HepG2 (cell line): ENCODE measurements around the gene TUBB2B. TPM values are rescaled to one million over a fixed set of nuclear protein-coding genes. Genes with fewer than 3 reads are reported as not detected.
A peak's percentile ranks its signal among the peaks of the same experiment; 100 is the strongest.

ENCODE experiments used
- CAMTA2 ChIP-seq: sonication (generic); formaldehyde crosslinking; IDR thresholded peaks from 2 replicates; pipeline ENCODE4 v1.4.0; 2020; ENCODE audit warnings: mild to moderate bottlenecking, missing genetic modification reagents, borderline replicate concordance
- CEBPB ChIP-seq: IDR thresholded peaks from 2 replicates; pipeline ENCODE4 v1.6.1; 2011; ENCODE audit warnings: low read depth, low read length, improper control_type of control experiment, borderline replicate concordance
- FOSL1 ChIP-seq: sonication (generic); formaldehyde crosslinking; IDR thresholded peaks from 2 replicates; pipeline ENCODE4 v1.9.0; 2021; ENCODE audit warnings: missing genetic modification reagents, borderline replicate concordance
- FOSL2 ChIP-seq: sonication (generic); formaldehyde crosslinking; IDR thresholded peaks from 2 replicates; pipeline ENCODE4 v1.4.0; 2020; ENCODE audit warnings: missing genetic modification reagents
- HNRNPH1 ChIP-seq: fragments of 200-400 bp; formaldehyde crosslinking; optimal IDR thresholded peaks from 2 replicates; pipeline ENCODE3; 2017; ENCODE audit warnings: mild to moderate bottlenecking, low read depth, low read length
- KIAA2018 ChIP-seq: sonication (generic); formaldehyde crosslinking; IDR thresholded peaks from 2 replicates; pipeline ENCODE4 v1.5.0; 2020; ENCODE audit warnings: mild to moderate bottlenecking, missing genetic modification reagents, borderline replicate concordance
- POLR2AphosphoS2 ChIP-seq: IDR thresholded peaks from 2 replicates; pipeline ENCODE4 v1.6.1; 2011; ENCODE audit warnings: low read depth, low read length, improper control_type of control experiment
- RFX5 ChIP-seq: IDR thresholded peaks from 2 replicates; pipeline ENCODE4 v1.6.1; 2011; ENCODE audit warnings: low read depth, low read length, improper control_type of control experiment
- SALL2 ChIP-seq: sonication (generic); formaldehyde crosslinking; IDR thresholded peaks from 2 replicates; pipeline ENCODE4 v1.8.1; 2023; ENCODE audit warnings: mild to moderate bottlenecking, missing genetic modification reagents, inconsistent platforms
- SIN3B ChIP-seq: fragments of 150-350 bp; IDR thresholded peaks from 2 replicates; pipeline ENCODE4 v1.6.1; 2014; ENCODE audit warnings: low read length
- TCF7L2 ChIP-seq: IDR thresholded peaks from 2 replicates; pipeline ENCODE4 v1.6.1; 2011; ENCODE audit warnings: mild to moderate bottlenecking, low read depth, low read length, moderate library complexity
- ZC3H13 ChIP-seq: sonication (generic); formaldehyde crosslinking; IDR thresholded peaks from 2 replicates; pipeline ENCODE4 v1.8.1; 2023; ENCODE audit warnings: mild to moderate bottlenecking, missing genetic modification reagents, moderate library complexity
- ZNF275 ChIP-seq: sonication (generic); formaldehyde crosslinking; IDR thresholded peaks from 2 replicates; pipeline ENCODE4 v1.8.0; 2022; ENCODE audit warnings: missing genetic modification reagents, mild to moderate bottlenecking, inconsistent platforms, borderline replicate concordance
- ZNF451 ChIP-seq: sonication (generic); formaldehyde crosslinking; IDR thresholded peaks from 2 replicates; pipeline ENCODE4 v1.5.0; 2020; ENCODE audit warnings: mild to moderate bottlenecking, missing genetic modification reagents
- ZNF660 ChIP-seq: sonication (generic); formaldehyde crosslinking; IDR thresholded peaks from 2 replicates; pipeline ENCODE4 v1.5.1; 2020; ENCODE audit warnings: mild to moderate bottlenecking, low read depth, missing genetic modification reagents, borderline replicate concordance
- polyA plus RNA-seq, 8 experiments: library from polyadenylated mRNA; depleted of rRNA in 3 of 8; stranded (reverse) in 7 of 8; unstranded in 1 of 8; fragments of >200 nt; fragmentation: Illumina TruSeq in 4 of 8; extraction: Trizol in 4 of 8; gene quantifications; 2 replicates each; pipeline versions ENCODE4 v1.2.1 to v1.2.3, GENCODE V29; 2011 to 2016; ENCODE audit warnings: low read depth in 4 of 8, missing spikeins in 1 of 8, mixed read lengths in 1 of 8; ENCODE audit not compliant: insufficient read depth in 1 of 8
- total RNA-seq, 5 experiments: library from RNA; depleted of rRNA; stranded (reverse); fragments of >200 nt; fragmentation: Illumina TruSeq; extraction: Trizol; gene quantifications; 2 replicates each; pipeline ENCODE4 v1.2.3, GENCODE V29; 2016; ENCODE audit warnings: low read depth in 1 of 5
- TF ChIP-seq, protein P1 (sequence below): sonication (generic); formaldehyde crosslinking; IDR thresholded peaks from 2 replicates; pipeline ENCODE4 v1.4.0; 2020; ENCODE audit warnings: missing genetic modification reagents, mild to moderate bottlenecking, borderline replicate concordance

Gene TUBB2B
- total and polyA plus RNA-seq, 2 of the 13 experiments (the other 11 are each of a cell fraction or from before 2014, with no cell fraction given): 10.3 to 23.6 TPM

DNA sequence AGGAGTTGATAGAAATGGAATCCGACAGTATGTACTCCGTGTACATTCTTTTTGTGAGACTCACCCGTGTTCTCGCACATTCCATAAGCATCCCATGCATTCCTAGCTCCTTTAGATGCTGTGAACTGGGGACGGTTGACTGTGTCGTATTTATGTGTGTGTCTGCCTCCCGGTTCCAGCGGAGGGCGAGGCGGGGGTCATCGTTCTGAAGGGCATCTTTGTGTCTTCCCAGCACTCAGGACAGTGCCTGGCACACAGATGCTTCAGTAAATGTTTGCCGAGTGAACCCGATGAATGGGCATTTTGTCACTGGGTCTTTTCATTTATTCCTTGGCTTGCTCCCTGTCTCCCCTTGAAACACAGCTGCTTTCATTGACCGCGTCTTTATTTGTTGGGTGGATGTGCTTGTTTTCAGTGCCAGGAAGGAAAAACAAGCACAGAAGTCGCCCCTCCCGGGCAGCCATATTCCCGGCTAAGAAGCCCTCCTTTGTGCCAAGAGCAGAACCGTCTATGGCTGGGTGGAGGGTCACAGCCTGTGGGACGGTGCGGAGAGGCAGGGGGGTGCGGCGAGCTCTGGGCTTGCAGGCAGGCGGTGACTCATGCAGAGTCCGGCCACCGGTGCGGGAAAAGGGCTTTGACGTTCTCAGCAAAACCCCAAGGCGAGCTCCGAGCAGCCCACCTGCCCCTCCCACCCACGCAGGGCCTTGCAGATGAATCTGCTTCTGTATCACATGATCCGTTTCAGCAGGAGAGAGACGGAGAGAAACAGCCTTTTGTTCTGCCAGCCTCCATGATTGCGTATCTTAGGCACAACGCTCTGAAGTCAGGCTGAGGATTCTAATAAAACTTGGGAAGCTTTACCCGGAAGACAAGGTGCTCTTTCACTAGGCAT lies 20.0 kb upstream of the TUBB2B start (continued):
- TF ChIP-seq KIAA2018 (CRISPR knock-in tag) (no peak), HNRNPH1 (no peak), FOSL2 (CRISPR knock-in tag) (peak; percentile 95), CEBPB (no peak), CAMTA2 (no peak), RFX5 (no peak), FOSL1 (peak; percentile 71), SALL2 (CRISPR knock-in tag) (peak; percentile 81; the same call in 1 of the 2 replicates), ZNF660 (CRISPR knock-in tag) (no peak), POLR2AphosphoS2 (no peak), ZNF275 (CRISPR knock-in tag) (no peak), ZC3H13 (CRISPR knock-in tag) (no peak), SIN3B (no peak), ZNF451 (no peak), TCF7L2 (no peak)
- TF ChIP-seq, protein P1, sequence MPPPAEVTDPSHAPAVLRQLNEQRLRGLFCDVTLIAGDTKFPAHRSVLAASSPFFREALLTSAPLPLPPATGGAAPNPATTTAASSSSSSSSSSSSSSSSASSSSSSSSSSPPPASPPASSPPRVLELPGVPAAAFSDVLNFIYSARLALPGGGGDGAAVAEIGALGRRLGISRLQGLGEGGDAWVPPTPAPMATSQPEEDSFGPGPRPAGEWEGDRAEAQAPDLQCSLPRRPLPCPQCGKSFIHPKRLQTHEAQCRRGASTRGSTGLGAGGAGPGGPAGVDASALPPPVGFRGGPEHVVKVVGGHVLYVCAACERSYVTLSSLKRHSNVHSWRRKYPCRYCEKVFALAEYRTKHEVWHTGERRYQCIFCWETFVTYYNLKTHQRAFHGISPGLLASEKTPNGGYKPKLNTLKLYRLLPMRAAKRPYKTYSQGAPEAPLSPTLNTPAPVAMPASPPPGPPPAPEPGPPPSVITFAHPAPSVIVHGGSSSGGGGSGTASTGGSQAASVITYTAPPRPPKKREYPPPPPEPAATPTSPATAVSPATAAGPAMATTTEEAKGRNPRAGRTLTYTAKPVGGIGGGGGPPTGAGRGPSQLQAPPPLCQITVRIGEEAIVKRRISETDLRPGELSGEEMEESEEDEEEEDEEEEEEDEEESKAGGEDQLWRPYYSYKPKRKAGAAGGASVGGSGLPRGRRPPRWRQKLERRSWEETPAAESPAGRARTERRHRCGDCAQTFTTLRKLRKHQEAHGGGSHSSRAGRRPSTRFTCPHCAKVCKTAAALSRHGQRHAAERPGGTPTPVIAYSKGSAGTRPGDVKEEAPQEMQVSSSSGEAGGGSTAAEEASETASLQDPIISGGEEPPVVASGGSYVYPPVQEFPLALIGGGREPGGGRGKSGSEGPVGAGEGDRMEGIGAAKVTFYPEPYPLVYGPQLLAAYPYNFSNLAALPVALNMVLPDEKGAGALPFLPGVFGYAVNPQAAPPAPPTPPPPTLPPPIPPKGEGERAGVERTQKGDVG (CRISPR knock-in tag): no peak
